ENCODE measurements around the gene PTPRR. TPM values are rescaled to one million over a fixed set of nuclear protein-coding genes. Genes with fewer than 3 reads are reported as not detected.

Gene PTPRR
- total and polyA plus RNA-seq, 10 donors = 0.41 to 2.7 (median 1.5) TPM

GRCh38 chr12:70829070-70829469 lies 91.5 kb downstream of the PTPRR start:
- Histone ChIP-seq H3K9me3 (no peaks in the 10 kb centered on the region), H3K27me3 (replicated peaks in 1 of 7) (no peaks in the 10 kb centered on the region), H3K4me1 (no peaks in the 10 kb centered on the region), H3K4me3 (no peak overlapping the region), H3K27ac (no peak overlapping the region), H3K36me3 (no peaks in the 10 kb centered on the region)
- TF ChIP-seq CTCF (IDR thresholded peaks at IDR 0.05 in 8 of 11, conservative IDR thresholded peaks at IDR 0.05 in 3 of 11) = no peak
- no peak for TF ChIP-seq POLR2AphosphoS5 (IDR thresholded peaks at IDR 0.05)
- no peak for TF ChIP-seq POLR2A (IDR thresholded peaks at IDR 0.05)
- WGBS, 5 donors = 77 to 85% (median 81%) methylated on average over 1 of the region's 1 CpG
- no peak for DNase-seq
- intact Hi-C loops (cut with DNase I; ENCODE audit: low total_unique reads) = no loop called here

DNA sequence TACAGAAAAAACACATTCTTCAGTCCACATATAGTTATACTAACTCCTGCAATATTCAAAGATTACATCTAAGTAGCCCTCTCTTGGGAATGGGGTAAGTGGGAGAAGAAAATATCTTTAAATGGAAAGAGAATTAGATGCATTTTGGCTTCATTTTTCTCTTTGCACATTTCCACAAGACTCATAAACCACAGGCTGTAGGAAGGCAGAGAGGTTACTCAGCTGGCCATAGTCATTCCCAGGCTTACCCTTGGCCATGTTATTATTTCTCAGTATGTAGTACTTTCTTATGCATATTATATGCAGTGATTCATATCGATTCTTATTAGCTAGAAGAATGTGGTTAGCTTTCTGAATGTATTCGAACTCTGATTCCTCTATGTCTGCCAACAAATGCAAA lies 92.2 kb downstream of the PTPRR start:
- H3K4me3 ChIP-seq = no peak overlapping the region
- H3K36me3 ChIP-seq = no peaks in the 10 kb centered on the region
- TF ChIP-seq CTCF (IDR thresholded peaks at IDR 0.05 in 8 of 11, conservative IDR thresholded peaks at IDR 0.05 in 3 of 11) (no peak), POLR2A (IDR thresholded peaks at IDR 0.05) (no peak), POLR2AphosphoS5 (IDR thresholded peaks at IDR 0.05) (no peak)
- no peak overlapping the region for H3K27ac ChIP-seq
- no peaks in the 10 kb centered on the region for H3K27me3 ChIP-seq (replicated peaks in 1 of 7)
- no peaks in the 10 kb centered on the region for H3K9me3 ChIP-seq
- no peak for DNase-seq
- H3K4me1 ChIP-seq = no peaks in the 10 kb centered on the region
- intact Hi-C loops (cut with DNase I; ENCODE audit: low total_unique reads) = no loop called here
- 71 to 84% (median 75%) methylated on average over 2 of the region's 2 CpGs for WGBS, 5 donors

- H3K4me3 ChIP-seq = no peak overlapping the region
- no peak for DNase-seq
- no peaks in the 10 kb centered on the region for H3K27me3 ChIP-seq (replicated peaks in 1 of 7)
- no peaks in the 10 kb centered on the region for H3K36me3 ChIP-seq
- no peak for TF ChIP-seq CTCF (IDR thresholded peaks at IDR 0.05 in 8 of 11, conservative IDR thresholded peaks at IDR 0.05 in 3 of 11)
- TF ChIP-seq POLR2AphosphoS5 (IDR thresholded peaks at IDR 0.05) = no peak
- no peak for TF ChIP-seq POLR2A (IDR thresholded peaks at IDR 0.05)
- no peaks in the 10 kb centered on the region for H3K9me3 ChIP-seq
- H3K27ac ChIP-seq = no peak overlapping the region
- no peaks in the 10 kb centered on the region for H3K4me1 ChIP-seq
- WGBS, 5 donors = 35 to 46% (median 42%) methylated on average over 3 of the region's 3 CpGs
- intact Hi-C loops (cut with DNase I; ENCODE audit: low total_unique reads) = no loop called here
Observed at GRCh38 chr12:70826156-70826555, 94.4 kb downstream of the PTPRR start.

GRCh38 chr12:70824511-70824910 lies 96.0 kb downstream of the PTPRR start:
- TF ChIP-seq POLR2AphosphoS5 (IDR thresholded peaks at IDR 0.05) (no peak), CTCF (IDR thresholded peaks at IDR 0.05 in 8 of 11, conservative IDR thresholded peaks at IDR 0.05 in 3 of 11) (no peak), POLR2A (IDR thresholded peaks at IDR 0.05) (no peak)
- peaks cover 0 to 1% (median 0%) of the 10 kb centered on the region in 8 donors for H3K9me3 ChIP-seq
- no peak overlapping the region for H3K4me3 ChIP-seq
- no peak for DNase-seq
- 72 to 84% (median 77%) methylated on average over 4 of the region's 4 CpGs for WGBS, 5 donors
- H3K27ac ChIP-seq = no peak overlapping the region
- no peaks in the 10 kb centered on the region for H3K4me1 ChIP-seq
- H3K27me3 ChIP-seq (replicated peaks in 1 of 7) = no peaks in the 10 kb centered on the region
- H3K36me3 ChIP-seq = no peaks in the 10 kb centered on the region
- intact Hi-C loops (cut with DNase I; ENCODE audit: low total_unique reads) = no loop called here
